ENCODE data around the gene SAPCD2. TPM values are rescaled to one million over a fixed set of nuclear protein-coding genes. Genes with fewer than 3 reads are reported as not detected.

Gene SAPCD2
- total RNA-seq, 4 donors from 2014 or later: 0.16 to 0.24 (median 0.17) TPM; not detected in 1

- H3K27me3 ChIP-seq: no peaks in the 10 kb centered on the region
- no peaks in the 10 kb centered on the region for H3K9me3 ChIP-seq
- H3K36me3 ChIP-seq: peaks cover 0 to 48% of the 10 kb centered on the region in 2 donors
- in situ Hi-C loops (cut with MboI; ENCODE audit: low sequenced_read_pairs in 4 of 4) (loop anchor here in 2 of 4 donors (10.0 kb wide), 1 partner anchor 122 kb away; the partner anchor contains the start of gene SLC34A3 (in 2 of the 2)), intact Hi-C loops (cut with DNase I; ENCODE audit: low total_unique reads) (no loop called here)
- no peak for DNase-seq
- peaks cover 6 to 9% of the 10 kb centered on the region in 2 donors for H3K4me1 ChIP-seq
- no peak for ATAC-seq
- no peak overlapping the region for H3K27ac ChIP-seq
- no peak for TF ChIP-seq POLR2A (IDR thresholded peaks at IDR 0.05)
- TF ChIP-seq CTCF (IDR thresholded peaks at IDR 0.05 in 4 of 5, conservative IDR thresholded peaks at IDR 0.05 in 1 of 5): no peak
- no peak overlapping the region for H3K4me3 ChIP-seq
Measured at GRCh38 chr9:137112564-137113384, 42.4 kb upstream of the SAPCD2 start.

GRCh38 chr9:137111788-137112563 lies 41.6 kb upstream of the SAPCD2 start:
- Histone ChIP-seq H3K27ac (no peak overlapping the region), H3K36me3 (peaks cover 0 to 56% of the 10 kb centered on the region in 2 donors), H3K9me3 (no peaks in the 10 kb centered on the region), H3K4me1 (peaks cover 6 to 9% of the 10 kb centered on the region in 2 donors), H3K4me3 (no peak overlapping the region), H3K27me3 (no peaks in the 10 kb centered on the region)
- TF ChIP-seq POLR2A (IDR thresholded peaks at IDR 0.05): no peak
- TF ChIP-seq CTCF (IDR thresholded peaks at IDR 0.05 in 4 of 5, conservative IDR thresholded peaks at IDR 0.05 in 1 of 5): no peak
- in situ Hi-C loops (cut with MboI; ENCODE audit: low sequenced_read_pairs in 4 of 4): loop anchor here in 2 of 4 donors (10.0 kb wide), 1 partner anchor 123 kb away; the partner anchor contains the start of gene SLC34A3 (in 2 of the 2)
- no peak for DNase-seq
- intact Hi-C loops (cut with DNase I; ENCODE audit: low total_unique reads): no loop called here
- no peak for ATAC-seq

DNA sequence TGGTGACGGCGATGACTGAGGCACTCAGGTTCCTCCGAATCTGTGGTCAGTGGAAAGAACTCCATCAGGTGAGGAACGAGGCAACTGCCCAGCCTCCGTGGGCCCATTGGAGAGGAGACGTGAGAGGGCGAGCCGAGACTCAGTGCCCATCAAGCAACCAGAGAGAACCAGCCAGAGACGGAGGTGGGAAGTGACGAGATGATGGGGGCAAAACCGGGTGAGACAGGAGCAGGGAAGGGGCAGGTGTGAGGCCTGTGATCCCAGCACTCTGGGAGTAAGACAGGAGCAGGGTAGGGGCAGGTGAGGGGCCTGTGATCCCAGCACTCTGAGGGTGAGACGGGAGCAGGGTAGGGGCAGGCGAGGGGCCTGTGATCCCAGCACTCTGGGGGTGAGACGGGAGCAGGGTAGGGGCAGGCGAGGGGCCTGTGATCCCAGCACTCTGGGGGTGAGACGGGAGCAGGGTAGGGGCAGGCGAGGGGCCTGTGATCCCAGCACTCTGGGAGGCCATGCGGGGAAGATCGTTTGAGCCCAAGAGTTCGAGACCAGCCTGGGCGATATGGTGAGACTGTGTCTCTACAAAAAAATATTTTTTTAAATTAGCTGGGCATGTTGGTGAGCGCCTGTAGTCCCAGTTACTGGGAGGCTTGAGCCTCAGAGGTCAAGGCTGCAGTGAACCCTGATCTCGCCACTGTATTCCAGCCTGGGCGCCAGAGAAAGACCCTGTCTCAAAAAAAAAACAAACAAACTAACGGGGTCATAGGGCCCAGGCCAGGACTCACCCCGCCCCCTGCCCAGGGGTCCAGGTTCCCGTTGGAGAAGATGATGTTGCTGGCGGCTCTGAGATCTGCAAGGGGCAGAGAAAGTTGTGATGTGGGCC lies 40.8 kb upstream of the SAPCD2 start:
- TF ChIP-seq POLR2A (IDR thresholded peaks at IDR 0.05) (no peak), CTCF (IDR thresholded peaks at IDR 0.05 in 4 of 5, conservative IDR thresholded peaks at IDR 0.05 in 1 of 5) (no peak)
- DNase-seq (no peak), ATAC-seq (no peak)
- intact Hi-C loops (cut with DNase I; ENCODE audit: low total_unique reads): no loop called here
- Histone ChIP-seq H3K27me3 (no peaks in the 10 kb centered on the region), H3K36me3 (peaks cover 0 to 62% of the 10 kb centered on the region in 2 donors), H3K4me3 (no peak overlapping the region), H3K4me1 (peaks cover 6 to 9% of the 10 kb centered on the region in 2 donors), H3K9me3 (no peaks in the 10 kb centered on the region), H3K27ac (no peak overlapping the region)
- in situ Hi-C loops (cut with MboI; ENCODE audit: low sequenced_read_pairs in 4 of 4): loop anchor here in 2 of 4 donors (10.0 kb wide), 1 partner anchor 124 kb away; the partner anchor contains the start of gene SLC34A3 (in 2 of the 2)

Data from gastrocnemius medialis (tissue), 4 donors.